ENCODE results near the gene RGS6. TPM values are rescaled to one million over a fixed set of nuclear protein-coding genes. Genes with fewer than 3 reads are reported as not detected.

The RGS6 gene
- total and polyA plus RNA-seq, 2 of the 4 experiments (the other 2 are of a cell fraction), result not detected

DNA sequence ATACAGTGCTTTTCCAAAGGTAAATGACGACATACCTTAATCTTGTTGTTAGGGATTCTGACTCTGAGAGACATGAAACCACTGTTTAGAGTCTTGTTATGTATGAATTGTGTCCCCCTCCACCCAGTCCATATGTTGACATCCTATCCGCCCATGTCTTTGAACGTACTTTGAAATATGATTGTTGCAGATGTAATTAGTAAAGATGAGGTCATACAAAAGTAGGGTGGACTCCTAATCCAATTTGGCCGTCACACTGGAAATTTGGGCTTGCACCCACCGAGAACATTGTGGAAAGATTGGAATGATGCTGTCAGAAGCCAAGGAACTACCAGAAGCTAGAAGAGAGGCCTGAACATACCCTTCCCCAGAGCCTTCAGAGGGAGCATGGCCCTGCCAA lies 62.2 kb downstream of the RGS6 start:
- ATAC-seq (ENCODE audit: low read depth) (no peak), DNase-seq (no peak)
- H3K9me1 ChIP-seq (ENCODE audit: insufficient read depth, low read length), result no peaks in the 10 kb centered on the region

More for the DNA sequence above, 62.2 kb downstream of the RGS6 start:
- Histone ChIP-seq H3K36me3 (ENCODE audit: control insufficient read depth, insufficient read depth, low read length) (no peaks in the 10 kb centered on the region), H3K79me1 (ENCODE audit: low read depth in 1 of 2, low read length in 2 of 2) (no peaks in the 10 kb centered on the region), H3K4me3 (ENCODE audit: insufficient read depth, low read depth, low read length) (no peak overlapping the region), H2AK5ac (ENCODE audit: low read depth, low read length) (no peak overlapping the region), H3K4me1 (ENCODE audit: control insufficient read depth, insufficient read depth, low read length) (no peaks in the 10 kb centered on the region), H3K4ac (ENCODE audit: low read depth, low read length) (no peak overlapping the region), H3K23ac (ENCODE audit: low read depth, low read length) (no peak overlapping the region), H2BK120ac (ENCODE audit: low read depth, low read length) (no peak overlapping the region), H2BK20ac (ENCODE audit: low read depth, low read length) (no peak overlapping the region), H2AK9ac (replicated peaks; ENCODE audit: low read depth, low read length, poor library complexity) (no peak overlapping the region), H3K56ac (ENCODE audit: extremely low read depth, insufficient read depth, low read length) (no peak overlapping the region), H2BK5ac (ENCODE audit: low read depth, low read length, poor library complexity, severe bottlenecking) (no peak overlapping the region), H3K18ac (ENCODE audit: low read depth, low read length) (no peak overlapping the region), H4K20me1 (ENCODE audit: insufficient read depth, low read length) (no peaks in the 10 kb centered on the region), H4K5ac (ENCODE audit: low read depth, low read length) (no peak overlapping the region), H4K91ac (ENCODE audit: insufficient read depth, low read depth, low read length) (no peak overlapping the region), H2AFZ (replicated peaks; ENCODE audit: low read length, poor library complexity) (no peak overlapping the region), H3K27ac (ENCODE audit: insufficient read depth, low read length) (no peak overlapping the region), H3K14ac (replicated peaks; ENCODE audit: low read depth, low read length) (no peak overlapping the region), H3K9ac (ENCODE audit: low read depth, low read length) (no peak overlapping the region), H2BK15ac (ENCODE audit: low read depth, low read length) (no peak overlapping the region), H3K4me2 (ENCODE audit: low read depth, low read length) (no peak overlapping the region), H4K8ac (ENCODE audit: low read depth in 2 of 2, low read length in 2 of 2) (no peak overlapping the region), H3K27me3 (ENCODE audit: control insufficient read depth, insufficient read depth, low read length) (no peaks in the 10 kb centered on the region), H3K9me3 (ENCODE audit: control insufficient read depth, insufficient read depth, low read length) (no peaks in the 10 kb centered on the region)
- ChIA-PET CTCF (no interaction called here), POLR2A (ENCODE audit: unreplicated experiment) (no interaction called here)
- in situ Hi-C loops (cut with MboI; ENCODE audit: low sequenced_read_pairs), result no loop called here
- dilution Hi-C loops (cut with HindIII; ENCODE audit: low sequenced_read_pairs, unreplicated experiment), result no loop called here
- WGBS, 2 experiments (ENCODE audit: extremely low coverage in 2 of 2, insufficient read length in 1 of 2), result no CpG with 5 or more reads among the region's 5 CpGs
- TF ChIP-seq RFX5 (IDR thresholded peaks at IDR 0.05; ENCODE audit: low read depth, low read length), result no peak
- TF ChIP-seq NFE2L2 (IDR thresholded peaks at IDR 0.05; ENCODE audit: low read depth, low read length), result no peak
- no peak for TF ChIP-seq POLR2A (IDR thresholded peaks at IDR 0.05; ENCODE audit: low read depth, low read length)
- TF ChIP-seq FOS (IDR thresholded peaks at IDR 0.05; ENCODE audit: low read depth, low read length), result no peak
- no peak for TF ChIP-seq SMC3 (IDR thresholded peaks at IDR 0.05; ENCODE audit: low read depth, low read length)
- BruUV-seq (replicated peaks), result no TSS peak
- intact Hi-C loops (cut with micrococcal nuclease), result no loop called here
